Motor neuron (in vitro differentiated cells): ENCODE data around the gene ZC3H18. TPM values are rescaled to one million over a fixed set of nuclear protein-coding genes. Genes with fewer than 3 reads are reported as not detected.
A peak's percentile ranks its signal among the peaks of the same experiment; 100 is the strongest.

Experiments used
- ATAC-seq, 8 experiments: fragments of 200-7000 bp; cut with Tn5 transposase; replicated peaks in 6 of 8; 2 replicates each; pipeline ENCODE4 v1.8.0; 2021; ENCODE audit warnings: mild to moderate bottlenecking in 8 of 8, moderate library complexity in 8 of 8
- H3K27ac ChIP-seq, 2 donors: fragments of 250-450 bp; sonication (Bioruptor Pico); 2 replicates each; pipeline ENCODE4 v1.9.0; 2021; ENCODE audit warnings: antibody characterized with exemption in 2 of 2, mild to moderate bottlenecking in 2 of 2, moderate library complexity in 1 of 2
- H3K4me1 ChIP-seq, 2 donors: fragments of 250-450 bp; sonication (Bioruptor Pico); replicated peaks in 1 of 2; 2 replicates each; pipeline ENCODE4 v1.6.1; 2021; ENCODE audit warnings: antibody characterized with exemption in 2 of 2, mild to moderate bottlenecking in 2 of 2, moderate library complexity in 1 of 2
- H3K4me3 ChIP-seq, 5 donors: fragments of 250-450 bp; sonication (Bioruptor Pico); 2 replicates each; pipeline ENCODE4 v1.9.0; 2021; ENCODE audit warnings: antibody characterized with exemption in 5 of 5, mild to moderate bottlenecking in 5 of 5, moderate library complexity in 4 of 5
- WGBS, 10 experiments: fragments of 450-650 bp; shearing (Covaris generic); methylation state at CpG; one replicate each; pipeline ENCODE4 v1.0.0; 2022; 5-methylcytosine and 5-hydroxymethylcytosine counted together
- in situ Hi-C, 9 experiments: fragments of 400-800 bp; cut with MboI; loops; one replicate each; pipeline ENCODE4 v1.15.0; 2021; ENCODE audit warnings: low sequenced_read_pairs in 9 of 9, low pct_unique_long_range_greater_than_20kb in 2 of 9; ENCODE audit not compliant: unreplicated experiment in 9 of 9
- total RNA-seq, 8 experiments: library from RNA; unstranded; fragments of 300-600 nt; gene quantifications; 2 replicates each; pipeline versions ENCODE4 v1.2.3 to v1.2.4, GENCODE V29; 2022

The ZC3H18 gene
- total RNA-seq: 10 to 100 TPM; 13.9 to 36.9 (median 18.4) TPM

DNA sequence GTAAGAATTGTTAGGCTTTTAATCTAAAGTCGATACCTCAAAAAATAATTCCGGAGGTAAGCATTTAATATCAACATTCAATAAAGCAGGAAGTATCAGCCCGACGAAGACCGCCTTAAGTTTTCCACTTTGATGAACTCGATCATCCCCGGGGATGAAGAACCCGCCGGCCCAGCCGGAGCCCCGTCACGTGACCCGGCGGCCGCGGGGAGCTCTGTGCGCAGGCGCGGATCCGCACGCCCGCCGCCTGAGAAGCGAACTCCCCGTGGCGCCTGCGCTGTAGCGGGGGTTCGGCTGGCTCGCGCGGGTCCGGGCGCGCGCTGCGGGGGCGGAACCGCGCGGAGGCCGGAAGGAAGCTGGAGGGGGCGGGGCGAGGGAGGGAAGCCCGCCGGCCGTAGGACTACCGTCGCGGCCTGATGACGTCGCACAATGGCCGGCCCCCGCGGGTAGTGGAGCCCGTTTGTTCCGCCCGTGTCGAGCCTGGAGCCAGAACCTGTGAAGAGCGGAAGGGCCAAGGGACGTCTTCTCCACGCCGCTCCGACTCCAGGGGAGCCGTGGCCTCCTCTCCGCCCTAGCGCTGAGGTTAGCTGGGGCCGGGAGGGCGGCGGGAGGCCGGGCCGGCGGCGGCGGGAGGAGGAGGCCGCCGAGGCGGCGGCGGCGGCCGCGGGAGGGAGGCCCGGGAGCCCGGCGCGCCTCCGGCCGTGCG is at the start of gene ZC3H18:
Gene ZC3H18 (plus strand): TSS at position 419 of the 706 bp plus-strand sequence. CDS start 6,721 bp downstream, outside the sequence.
- ATAC-seq: peak; percentile 59 to 92 (median 86)
- H3K27ac ChIP-seq: peak within 1 kb of the TSS; percentile 76 to 93
- in situ Hi-C loops: no loop called here
- 0% methylated on average over 2 to 3 of the region's 90 CpGs; no CpG with 5 or more reads in 8 of the 10 experiments for WGBS, 10 experiments
- H3K4me1 ChIP-seq: peaks cover 9 to 19% of the 10 kb centered on the region in 2 donors
- H3K4me3 ChIP-seq: peak within 1 kb of the TSS; percentile 74 to 99 (median 92)

DNA sequence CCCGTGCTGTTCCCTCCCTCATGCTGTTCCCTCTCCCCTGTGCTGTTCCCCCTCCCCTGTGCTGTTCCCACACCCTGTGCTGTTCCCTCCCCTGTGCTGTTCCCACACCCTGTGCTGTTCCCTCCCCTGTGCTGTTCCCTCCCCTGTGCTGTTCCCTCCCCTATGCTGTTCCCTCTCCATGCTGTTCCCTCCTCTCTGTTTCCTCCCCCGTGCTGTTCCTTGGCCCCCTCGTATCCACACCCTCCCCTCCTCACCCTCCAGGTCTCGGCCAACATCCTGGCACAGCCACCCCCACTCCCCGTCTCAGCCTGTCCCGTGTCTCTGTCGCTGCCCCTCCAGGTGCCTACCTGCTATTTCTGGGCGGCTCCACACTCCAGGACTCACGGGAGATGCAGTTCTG is 48.5 kb upstream of the ZC3H18 start:
- Histone ChIP-seq H3K4me1 (peaks cover 7 to 15% of the 10 kb centered on the region in 2 donors), H3K4me3 (no peak overlapping the region), H3K27ac (no peak overlapping the region)
- 80% methylated on average over 1 of the region's 9 CpGs; no CpG with 5 or more reads in 9 of the 10 experiments for WGBS, 10 experiments
- ATAC-seq: no peak
- in situ Hi-C loops: loop anchor here in 1 of 9 experiments (25.0 kb wide), 1 partner anchor 334 kb away; no protein-coding TSS in a partner anchor

DNA sequence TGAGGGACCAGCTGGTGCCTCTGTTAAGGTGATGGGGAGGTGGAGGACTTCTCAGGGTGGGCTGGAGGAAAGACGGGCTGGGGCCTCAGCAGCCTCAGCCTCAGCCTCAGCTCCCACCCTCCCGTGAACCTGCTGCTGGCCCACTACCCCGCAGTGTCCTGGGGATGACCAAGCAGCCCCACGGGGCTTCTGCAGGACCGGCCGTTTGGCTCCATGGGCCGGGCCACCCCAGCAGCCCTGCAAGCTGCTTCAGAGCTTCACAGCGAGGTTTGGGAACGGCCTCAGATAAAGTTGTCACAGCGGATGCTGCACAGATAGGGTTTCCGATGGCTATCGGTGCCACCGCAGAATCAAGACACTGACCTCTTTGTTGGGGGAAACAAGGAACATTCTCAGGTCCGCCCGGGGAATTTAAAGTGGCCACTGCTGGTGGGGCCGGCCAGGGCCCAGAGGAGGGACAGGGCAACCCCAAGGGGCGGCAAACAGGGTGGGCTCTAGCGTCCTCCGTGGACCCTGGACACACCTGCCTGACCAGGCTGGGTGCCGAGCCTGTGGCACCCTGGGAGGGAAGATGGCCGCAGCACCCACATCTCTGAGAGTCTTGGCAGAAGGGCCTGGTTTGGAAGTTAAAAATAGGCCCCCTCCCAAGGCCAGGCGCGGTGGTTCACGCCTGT is 47.8 kb upstream of the ZC3H18 start:
- H3K4me1 ChIP-seq: peaks cover 4 to 10% of the 10 kb centered on the region in 2 donors
- ATAC-seq: no peak
- H3K4me3 ChIP-seq: no peak overlapping the region
- WGBS, 10 experiments: 37 to 91% (median 71%) methylated on average over 1 to 6 of the region's 24 CpGs; no CpG with 5 or more reads in 5 of the 10 experiments
- in situ Hi-C loops: loop anchor here in 1 of 9 experiments (25.0 kb wide), 1 partner anchor 335 kb away; no protein-coding TSS in a partner anchor
- H3K27ac ChIP-seq: no peak overlapping the region

DNA sequence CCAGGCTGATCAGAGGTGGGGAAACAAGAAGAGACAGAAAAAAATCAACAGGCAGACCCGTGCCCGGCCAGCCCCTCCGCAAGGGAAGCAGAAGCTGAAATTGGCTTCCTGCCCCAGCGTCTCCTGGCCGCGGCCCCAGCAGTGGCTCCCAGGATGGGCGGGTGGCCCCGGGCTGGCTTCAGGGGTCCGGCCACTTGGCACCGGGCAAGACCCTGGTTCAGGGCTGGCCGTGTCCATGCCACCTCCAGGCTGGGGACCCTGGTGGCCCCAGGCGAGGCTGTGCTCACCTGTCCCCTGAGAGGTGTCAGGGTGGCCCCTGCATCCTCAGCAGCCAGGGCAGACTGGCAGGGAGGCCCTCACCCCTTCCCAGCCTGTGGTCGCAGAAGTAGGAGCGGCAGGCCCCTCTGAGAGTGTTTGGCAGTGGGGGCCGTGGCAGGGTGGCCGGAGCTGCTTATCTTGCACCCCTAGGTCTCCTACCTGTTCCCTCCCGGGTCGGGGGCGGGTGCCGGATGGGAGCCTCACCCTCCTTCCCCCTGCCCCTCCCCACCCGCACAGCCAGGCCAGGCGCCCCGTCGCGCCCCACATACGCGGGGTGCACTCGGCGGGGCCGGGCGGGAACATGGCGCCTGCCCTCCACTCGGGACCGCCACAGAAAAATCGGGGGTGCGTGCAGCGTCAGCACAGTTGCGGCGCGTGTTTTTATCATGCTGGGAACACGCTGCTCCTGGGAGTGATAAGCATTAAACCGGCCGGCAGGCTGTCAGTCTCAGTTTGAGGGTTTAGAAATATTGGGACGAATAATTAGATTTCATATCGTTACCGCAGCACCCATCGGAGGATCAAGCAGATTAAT is 46.7 kb upstream of the ZC3H18 start:
- 60 to 93% (median 67%) methylated on average over 2 to 5 of the region's 47 CpGs; no CpG with 5 or more reads in 7 of the 10 experiments for WGBS, 10 experiments
- in situ Hi-C loops: loop anchor here in 1 of 9 experiments (25.0 kb wide), 1 partner anchor 336 kb away; no protein-coding TSS in a partner anchor
- no peak overlapping the region for H3K4me3 ChIP-seq
- peaks cover 10 to 13% of the 10 kb centered on the region in 2 donors for H3K4me1 ChIP-seq
- no peak overlapping the region for H3K27ac ChIP-seq
- ATAC-seq: no peak

DNA sequence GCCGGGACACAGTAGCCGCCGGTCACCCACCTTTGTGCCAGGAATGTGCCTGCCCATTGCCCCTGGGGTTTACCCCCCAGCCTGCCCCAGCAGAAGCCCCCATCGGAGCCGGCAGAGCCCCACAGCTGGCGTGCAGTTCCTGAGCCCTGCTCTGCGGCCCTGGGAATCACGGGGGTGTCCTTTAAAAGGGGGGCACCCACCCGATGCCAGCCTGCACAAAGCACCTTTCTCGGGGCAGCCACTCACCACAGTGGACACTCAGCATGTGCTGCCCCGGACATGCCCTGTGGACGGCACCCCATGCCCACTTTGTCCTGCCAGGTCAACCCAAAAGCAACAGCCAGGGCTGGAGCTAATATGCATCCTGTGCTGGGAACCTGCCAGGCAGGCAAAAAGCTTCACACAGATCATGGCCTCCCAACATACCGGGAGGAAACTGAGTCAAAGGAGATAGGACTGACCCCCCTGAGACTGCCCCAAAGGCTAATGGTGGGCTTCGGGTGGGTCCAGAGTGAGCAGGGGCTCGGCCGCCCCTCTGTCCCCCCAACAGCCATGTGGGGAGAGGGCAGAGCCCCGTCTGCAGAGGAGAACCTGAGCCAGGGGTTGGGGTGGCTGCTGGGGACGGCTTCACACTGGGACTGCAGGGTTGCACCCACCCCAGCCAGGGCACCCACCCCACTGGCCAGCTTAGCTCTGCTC is 45.8 kb upstream of the ZC3H18 start:
- ATAC-seq: no peak
- in situ Hi-C loops: loop anchor here in 1 of 9 experiments (25.0 kb wide), 1 partner anchor 337 kb away; no protein-coding TSS in a partner anchor
- WGBS, 10 experiments: 44 to 60% methylated on average over 1 to 3 of the region's 18 CpGs; no CpG with 5 or more reads in 8 of the 10 experiments
- peaks cover 10 to 13% of the 10 kb centered on the region in 2 donors for H3K4me1 ChIP-seq
- no peak overlapping the region for H3K27ac ChIP-seq
- H3K4me3 ChIP-seq: no peak overlapping the region

DNA sequence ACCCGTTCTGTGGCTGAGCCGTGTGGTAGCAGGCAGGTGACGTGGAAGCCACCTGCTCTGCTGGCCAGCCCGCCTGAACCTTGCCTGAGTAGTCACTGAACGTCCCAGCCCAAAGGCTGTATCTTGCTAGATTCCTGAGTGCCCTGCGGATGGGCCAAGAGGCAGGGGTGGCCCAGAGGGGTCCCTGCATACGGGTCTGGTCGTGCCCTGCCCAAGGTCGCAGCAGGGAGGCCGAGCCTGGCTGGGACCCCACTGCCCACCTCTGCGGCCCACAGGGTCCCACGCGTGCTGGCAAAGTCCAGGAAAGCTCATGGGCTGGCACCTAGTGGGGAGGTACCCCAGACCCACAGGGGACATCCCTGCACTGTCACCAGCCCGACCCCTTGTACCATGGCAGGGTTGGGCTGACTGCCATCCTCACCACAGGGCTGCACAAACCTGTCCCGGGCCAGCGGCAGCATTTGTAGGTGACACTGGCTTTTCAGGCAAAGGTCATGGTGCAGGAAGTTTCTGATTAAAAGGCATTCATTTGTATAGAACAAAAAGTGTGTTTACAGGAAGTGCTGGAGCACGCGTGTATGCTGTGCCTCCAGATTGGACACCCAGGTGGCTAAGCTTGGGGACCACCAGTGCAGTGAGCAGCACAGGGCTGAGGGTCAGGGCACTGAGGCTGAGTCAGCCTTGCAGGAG is 45.1 kb upstream of the ZC3H18 start:
- in situ Hi-C loops: loop anchor here in 3 of 9 experiments (25.0 kb wide), 3 partner anchors 88 to 563 kb away; partner anchors contain the start of gene BANP (in 1 of the 3)
- peaks cover 10 to 13% of the 10 kb centered on the region in 2 donors for H3K4me1 ChIP-seq
- no peak for ATAC-seq
- no peak overlapping the region for H3K27ac ChIP-seq
- H3K4me3 ChIP-seq: no peak overlapping the region
- WGBS, 10 experiments: 31 to 100% (median 76%) methylated on average over 1 to 4 of the region's 18 CpGs; no CpG with 5 or more reads in 3 of the 10 experiments

DNA sequence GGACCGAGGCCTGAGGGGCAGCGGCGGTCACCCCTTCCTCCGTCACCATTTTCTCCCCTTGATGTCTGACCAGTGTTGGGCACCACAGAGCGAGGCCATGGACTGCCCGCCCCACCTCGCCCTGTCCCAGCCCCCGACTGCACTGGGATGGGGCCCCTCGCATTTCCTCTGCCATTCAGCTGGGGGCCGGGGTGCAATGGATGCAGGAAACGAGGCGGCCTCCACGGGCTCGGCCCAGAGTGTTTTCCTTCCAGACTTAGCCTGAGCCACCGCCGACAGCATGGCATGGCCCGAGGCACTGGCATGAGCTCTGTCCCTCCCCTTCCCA is 44.6 kb upstream of the ZC3H18 start:
- 20 to 100% methylated on average over 1 of the region's 17 CpGs; no CpG with 5 or more reads in 8 of the 10 experiments for WGBS, 10 experiments

DNA sequence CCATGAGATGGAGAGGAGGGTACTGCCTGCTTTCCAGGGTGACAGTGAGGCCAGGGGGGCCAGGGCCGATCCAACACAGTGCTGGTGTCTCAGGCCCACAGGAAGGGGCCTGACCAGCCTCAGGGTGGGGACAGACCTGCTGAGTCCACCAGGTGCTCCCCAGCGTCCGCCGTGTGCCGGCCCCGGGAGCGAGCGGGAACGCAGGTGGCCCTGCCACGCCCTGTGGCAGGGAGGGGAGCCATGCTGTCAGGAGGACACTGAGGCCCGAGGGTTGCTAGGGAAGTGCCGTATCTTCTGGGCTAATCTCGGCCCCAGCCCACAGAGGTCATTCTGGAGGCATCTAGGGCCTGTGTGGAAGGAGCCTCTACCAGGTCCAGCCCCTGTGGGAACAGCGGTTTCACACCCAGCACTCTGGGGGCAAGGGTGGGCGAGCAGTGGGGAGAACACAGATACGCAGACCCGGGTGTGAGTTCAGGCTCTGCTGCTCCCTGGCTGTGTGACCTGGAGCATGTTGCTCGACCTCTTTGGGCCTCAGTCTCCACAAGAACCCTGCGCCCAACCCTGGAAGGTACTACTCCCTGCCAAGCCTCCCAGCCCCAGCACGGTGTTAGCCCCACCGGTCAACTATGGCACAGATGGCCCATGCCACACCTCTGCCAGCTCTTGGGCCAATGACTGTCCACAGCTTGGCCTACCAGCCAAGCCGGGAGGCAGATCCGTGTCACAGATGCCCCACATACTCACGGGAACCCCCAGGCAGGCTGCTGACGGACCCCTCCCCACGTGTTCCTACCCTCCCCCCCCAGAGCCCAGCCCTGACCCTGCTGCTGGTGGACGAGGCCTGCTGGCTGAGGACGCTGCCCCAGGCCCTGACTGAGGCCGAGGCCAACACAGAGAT is 43.9 kb upstream of the ZC3H18 start:
- no peak overlapping the region for H3K27ac ChIP-seq
- ATAC-seq: no peak
- WGBS, 10 experiments: 0 to 100% (median 65%) methylated on average over 1 to 2 of the region's 29 CpGs; no CpG with 5 or more reads in 7 of the 10 experiments
- H3K4me3 ChIP-seq: no peak overlapping the region
- in situ Hi-C loops: loop anchor here in 2 of 9 experiments (25.0 kb wide), 2 partner anchors 89 to 564 kb away; partner anchors contain the start of gene BANP (in 1 of the 2)
- peaks cover 15 to 20% of the 10 kb centered on the region in 2 donors for H3K4me1 ChIP-seq

More for the DNA sequence above, 44.6 kb upstream of the ZC3H18 start:
- Histone ChIP-seq H3K4me1 (peaks cover 11 to 14% of the 10 kb centered on the region in 2 donors), H3K4me3 (no peak overlapping the region), H3K27ac (no peak overlapping the region)
- ATAC-seq: no peak
- in situ Hi-C loops: loop anchor here in 2 of 9 experiments (25.0 kb wide), 2 partner anchors 88 to 563 kb away; partner anchors contain the start of gene BANP (in 1 of the 2)

DNA sequence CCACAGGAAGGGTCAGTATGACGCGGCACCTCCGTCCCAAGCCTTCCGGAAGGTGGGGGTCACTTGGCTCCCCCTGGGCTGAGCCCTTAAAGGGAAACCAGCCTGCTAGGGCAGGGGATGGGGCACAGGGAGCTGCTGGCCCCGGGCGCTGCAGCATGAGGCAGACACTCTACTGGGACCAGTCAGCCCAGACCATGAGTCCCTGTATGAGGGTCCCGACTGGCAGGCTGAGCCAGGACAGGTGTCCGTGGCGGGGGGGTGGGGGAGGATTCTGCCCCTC is 43.4 kb upstream of the ZC3H18 start:
- in situ Hi-C loops: loop anchor here in 2 of 9 experiments (25.0 kb wide), 2 partner anchors 90 to 565 kb away; partner anchors contain the start of gene BANP (in 1 of the 2)
- no peak overlapping the region for H3K27ac ChIP-seq
- no CpG with 5 or more reads among the region's 9 CpGs for WGBS, 10 experiments
- H3K4me3 ChIP-seq: no peak overlapping the region
- ATAC-seq: peak in 2 of 8 experiments; percentile 0
- peaks cover 16 to 20% of the 10 kb centered on the region in 2 donors for H3K4me1 ChIP-seq

DNA sequence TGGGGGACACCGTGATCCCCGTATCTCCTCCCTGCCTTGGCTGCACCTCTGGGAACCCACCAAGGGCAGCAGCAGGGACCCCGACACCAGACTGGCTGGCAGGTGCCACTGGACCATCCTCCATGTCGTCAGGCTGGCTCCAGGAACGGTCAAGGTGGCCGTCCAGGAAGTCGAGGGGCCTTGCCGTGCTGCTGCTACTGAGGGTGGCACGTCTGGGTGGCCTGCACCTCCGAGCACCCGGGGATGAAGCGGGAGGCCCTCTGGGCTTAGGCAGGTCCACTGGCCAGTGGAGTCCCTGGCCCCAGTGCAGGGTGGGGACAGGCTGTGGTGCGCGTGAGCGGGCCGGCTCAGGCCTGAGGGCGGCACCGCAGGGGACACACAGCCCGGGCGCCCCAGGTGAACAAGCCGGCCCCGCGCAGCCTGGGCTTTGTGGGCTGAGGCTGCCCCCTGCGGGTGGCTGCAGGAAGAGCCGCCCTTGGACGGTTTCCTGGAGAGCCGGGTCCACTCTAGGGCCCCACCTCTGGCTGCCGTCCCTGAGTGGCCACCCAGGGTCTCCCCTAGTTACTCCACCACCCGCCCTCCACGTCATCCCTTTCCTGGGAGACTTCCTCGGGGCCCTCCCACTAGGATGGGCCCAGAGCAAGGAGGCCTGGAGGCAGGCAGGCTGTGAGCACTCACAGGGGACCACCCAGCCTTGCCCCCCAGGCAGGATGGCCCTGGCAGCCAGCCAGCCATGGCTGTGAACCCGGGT is 42.8 kb upstream of the ZC3H18 start:
- Histone ChIP-seq H3K4me3 (no peak overlapping the region), H3K27ac (no peak overlapping the region), H3K4me1 (peaks cover 21 to 23% of the 10 kb centered on the region in 2 donors)
- peak; percentile 68 to 85 (median 82) for ATAC-seq
- 0 to 29% (median 20%) methylated on average over 1 to 5 of the region's 32 CpGs; no CpG with 5 or more reads in 7 of the 10 experiments for WGBS, 10 experiments
- in situ Hi-C loops: loop anchor here in 2 of 9 experiments (25.0 kb wide), 2 partner anchors 90 to 565 kb away; partner anchors contain the start of gene BANP (in 1 of the 2)
